Stimulated activated CD4-positive, alpha-beta T cell treated with anti-CD3 and anti-CD28 coated beads, TNF-alpha, amount 100 ng/mL, for 48 hours (primary cell): ENCODE results near the gene VAT1.
"Not testable (repeated sequence)": the region's sequence is repeated elsewhere in the genome, so short reads cannot be mapped to it uniquely, and the experiment has no call there.

Source experiments
- DNase-seq, 3 donors: peaks; one replicate each; pipeline ENCODE4 v3.0.0-alpha.2; 2020; ENCODE audit warnings: low read depth in 3 of 3

Gene VAT1

DNA sequence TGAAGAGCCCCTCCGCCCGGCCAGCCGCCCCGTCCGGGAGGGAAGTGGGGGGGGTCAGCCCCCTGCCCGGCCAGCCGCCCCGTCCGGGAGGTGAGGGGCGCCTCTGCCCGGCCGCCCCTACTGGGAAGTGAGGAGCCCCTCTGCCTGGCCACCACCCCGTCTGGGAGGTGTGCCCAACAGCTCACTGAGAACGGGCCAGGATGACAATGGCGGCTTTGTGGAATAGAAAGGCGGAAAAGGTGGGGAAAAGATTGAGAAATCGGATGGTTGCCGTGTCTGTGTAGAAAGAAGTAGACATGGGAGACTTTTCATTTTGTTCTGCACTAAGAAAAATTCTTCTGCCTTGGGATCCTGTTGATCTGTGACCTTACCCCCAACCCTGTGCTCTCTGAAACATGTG, 48.9 kb downstream of the VAT1 start:
- not testable (repeated sequence) for DNase-seq

DNA sequence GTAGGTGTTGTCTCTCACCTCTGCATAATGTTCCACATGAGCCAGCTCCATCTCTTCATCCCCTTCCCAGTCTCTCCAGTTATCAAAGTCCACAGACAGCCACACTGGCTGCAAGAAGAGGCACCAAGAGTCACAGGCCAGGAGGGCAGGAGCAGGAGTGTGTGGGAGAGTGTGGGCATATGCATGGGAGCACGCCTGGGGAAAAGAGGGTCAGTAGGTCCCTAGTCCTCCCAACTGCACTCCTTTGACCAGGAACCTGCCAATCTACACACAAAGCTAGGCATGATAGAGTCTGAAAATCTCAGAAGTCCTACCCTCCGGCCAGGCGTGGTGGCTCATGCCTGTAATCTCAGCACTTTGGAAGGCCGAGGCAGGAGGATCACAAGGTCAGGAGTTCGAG, 50.6 kb downstream of the VAT1 start:
- DNase-seq, result no peak

DNA sequence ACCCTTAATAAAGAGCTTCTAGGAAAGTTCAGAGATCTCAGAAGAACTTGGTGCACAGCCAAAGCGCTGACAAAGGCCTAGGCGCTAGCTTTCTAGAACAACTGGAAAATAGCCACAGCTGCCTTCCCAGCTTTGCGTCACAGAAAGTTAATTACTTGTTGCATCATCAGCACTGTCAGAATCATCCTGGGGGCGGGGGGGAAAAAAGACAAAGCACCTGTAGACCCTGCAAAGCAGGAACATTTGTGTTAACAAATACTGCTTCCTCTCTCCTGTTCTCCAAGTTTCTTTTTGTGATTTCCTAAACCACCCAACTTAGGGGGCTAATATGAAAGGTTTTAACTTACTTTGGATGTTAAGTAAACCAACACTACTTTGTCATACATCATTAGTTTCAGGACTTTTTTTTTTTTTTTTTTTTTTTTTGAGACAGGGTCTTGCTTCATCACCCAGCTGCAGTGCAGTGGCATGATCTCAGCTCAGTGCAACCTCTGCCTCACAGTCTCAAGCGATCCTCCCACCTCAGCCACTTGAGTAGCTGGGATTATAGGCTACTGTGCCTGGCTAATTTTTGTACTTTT, 53.1 kb downstream of the VAT1 start:
- no peak for DNase-seq

DNA sequence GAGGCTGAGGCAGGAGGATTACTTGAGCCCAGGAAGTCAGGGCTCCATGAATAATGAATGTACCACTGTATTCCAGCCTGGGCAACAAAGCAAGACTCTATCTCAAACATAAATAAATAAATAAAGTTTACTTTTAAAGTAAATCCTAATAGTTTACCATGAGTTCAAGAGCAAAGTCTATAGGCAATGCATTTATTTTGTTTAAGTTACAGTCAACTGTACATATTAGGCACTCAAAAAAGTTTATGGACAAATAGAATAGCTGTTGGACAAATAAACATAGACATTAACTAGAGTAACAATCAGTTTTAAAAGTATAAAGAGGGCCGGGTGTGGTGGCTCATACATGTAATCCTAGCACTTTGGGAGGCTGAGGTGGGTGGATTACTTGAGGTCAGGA, 54.3 kb downstream of the VAT1 start:
- DNase-seq, result no peak
